Measurements from ENCODE around the gene PPP1CA. TPM values are rescaled to one million over a fixed set of nuclear protein-coding genes. Genes with fewer than 3 reads are reported as not detected.

PPP1CA gene
- total and polyA plus RNA-seq, 3 donors from 2014 or later = 79.7 to 129 (median 100) TPM

DNA sequence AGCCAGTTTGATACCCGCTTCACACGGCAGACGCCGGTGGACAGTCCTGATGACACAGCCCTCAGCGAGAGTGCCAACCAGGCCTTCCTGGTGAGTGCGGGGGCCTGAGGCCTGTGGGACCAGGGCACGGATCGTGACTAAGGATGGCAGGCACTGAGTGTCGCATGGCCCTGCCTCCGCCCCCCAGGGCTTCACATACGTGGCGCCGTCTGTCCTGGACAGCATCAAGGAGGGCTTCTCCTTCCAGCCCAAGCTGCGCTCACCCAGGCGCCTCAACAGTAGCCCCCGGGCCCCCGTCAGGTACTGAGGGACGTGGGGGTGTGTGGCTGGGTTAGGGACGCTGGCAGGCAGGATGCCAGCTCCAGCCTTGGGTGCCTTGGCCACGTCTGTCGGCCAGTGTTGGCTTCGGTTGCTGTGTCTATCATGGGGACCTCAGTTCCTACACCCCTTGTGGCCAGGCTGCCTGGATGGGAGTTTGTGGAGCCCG lies 32.8 kb upstream of the PPP1CA start:
- intact Hi-C loops (cut with DNase I; ENCODE audit: low total_unique reads) = no loop called here
- Histone ChIP-seq H3K27ac (no peak overlapping the region), H3K36me3 (ENCODE audit: low read depth, missing control alignments) (no peaks in the 10 kb centered on the region), H3K4me3 (no peak overlapping the region), H3K4me1 (peaks cover under 1% of the 10 kb centered on the region), H3K27me3 (no peaks in the 10 kb centered on the region), H3K9me3 (no peaks in the 10 kb centered on the region)
- DNase-seq = no peak
- WGBS, 2 donors = 84 to 100% methylated on average over 4 to 21 of the region's 23 CpGs
- TF ChIP-seq, protein P1, sequence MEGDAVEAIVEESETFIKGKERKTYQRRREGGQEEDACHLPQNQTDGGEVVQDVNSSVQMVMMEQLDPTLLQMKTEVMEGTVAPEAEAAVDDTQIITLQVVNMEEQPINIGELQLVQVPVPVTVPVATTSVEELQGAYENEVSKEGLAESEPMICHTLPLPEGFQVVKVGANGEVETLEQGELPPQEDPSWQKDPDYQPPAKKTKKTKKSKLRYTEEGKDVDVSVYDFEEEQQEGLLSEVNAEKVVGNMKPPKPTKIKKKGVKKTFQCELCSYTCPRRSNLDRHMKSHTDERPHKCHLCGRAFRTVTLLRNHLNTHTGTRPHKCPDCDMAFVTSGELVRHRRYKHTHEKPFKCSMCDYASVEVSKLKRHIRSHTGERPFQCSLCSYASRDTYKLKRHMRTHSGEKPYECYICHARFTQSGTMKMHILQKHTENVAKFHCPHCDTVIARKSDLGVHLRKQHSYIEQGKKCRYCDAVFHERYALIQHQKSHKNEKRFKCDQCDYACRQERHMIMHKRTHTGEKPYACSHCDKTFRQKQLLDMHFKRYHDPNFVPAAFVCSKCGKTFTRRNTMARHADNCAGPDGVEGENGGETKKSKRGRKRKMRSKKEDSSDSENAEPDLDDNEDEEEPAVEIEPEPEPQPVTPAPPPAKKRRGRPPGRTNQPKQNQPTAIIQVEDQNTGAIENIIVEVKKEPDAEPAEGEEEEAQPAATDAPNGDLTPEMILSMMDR (IDR thresholded peaks at IDR 0.05) = no peak
- no peak for TF ChIP-seq POLR2A (IDR thresholded peaks at IDR 0.05)

DNA sequence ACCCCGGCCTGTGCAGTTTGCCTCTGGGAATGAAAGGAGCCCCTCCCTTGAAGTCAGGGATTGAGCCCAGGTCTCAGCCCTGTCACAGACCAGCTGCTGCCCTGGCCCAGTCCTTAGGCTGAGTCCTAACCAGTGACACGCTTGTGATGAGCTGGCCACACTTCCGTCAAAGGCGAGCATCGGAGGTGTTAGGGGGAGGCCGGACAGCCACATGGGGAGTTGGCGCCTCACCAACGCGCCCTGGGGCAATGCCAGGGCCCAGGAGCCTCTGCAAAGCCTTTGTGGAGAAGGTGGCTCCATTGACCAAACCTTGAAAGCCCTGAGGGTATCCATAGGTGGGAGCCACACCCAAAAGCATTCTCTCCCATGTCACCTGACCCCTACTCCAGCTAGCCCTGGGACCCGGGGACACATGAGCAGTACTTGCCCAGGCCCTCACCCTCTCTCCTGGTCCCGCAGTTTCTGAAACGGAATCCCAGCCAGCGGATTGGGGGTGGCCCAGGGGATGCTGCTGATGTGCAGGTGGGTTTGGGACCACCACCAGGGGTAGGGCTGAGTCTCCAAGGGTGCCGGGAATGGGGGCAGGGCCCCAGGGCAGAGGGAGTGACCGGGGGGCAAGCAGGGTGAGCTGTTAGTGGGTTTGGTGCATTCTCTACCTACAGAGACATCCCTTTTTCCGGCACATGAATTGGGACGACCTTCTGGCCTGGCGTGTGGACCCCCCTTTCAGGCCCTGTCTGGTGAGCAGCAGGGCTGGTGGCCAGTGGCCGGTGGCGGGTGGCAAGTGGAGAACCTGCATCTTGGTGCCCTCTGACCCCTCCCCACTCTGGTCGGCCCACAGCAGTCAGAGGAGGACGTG lies 32.1 kb upstream of the PPP1CA start:
- intact Hi-C loops (cut with DNase I; ENCODE audit: low total_unique reads) = no loop called here
- H3K4me3 ChIP-seq = no peak overlapping the region
- 87 to 95% methylated on average over 7 to 20 of the region's 22 CpGs for WGBS, 2 donors
- H3K4me1 ChIP-seq = peaks cover 7% of the 10 kb centered on the region
- H3K27me3 ChIP-seq = no peaks in the 10 kb centered on the region
- DNase-seq = no peak
- no peaks in the 10 kb centered on the region for H3K9me3 ChIP-seq
- TF ChIP-seq POLR2A (IDR thresholded peaks at IDR 0.05) = no peak
- TF ChIP-seq, protein P1 (IDR thresholded peaks at IDR 0.05) = no peak
- no peaks in the 10 kb centered on the region for H3K36me3 ChIP-seq (ENCODE audit: low read depth, missing control alignments)
- H3K27ac ChIP-seq = no peak overlapping the region

DNA sequence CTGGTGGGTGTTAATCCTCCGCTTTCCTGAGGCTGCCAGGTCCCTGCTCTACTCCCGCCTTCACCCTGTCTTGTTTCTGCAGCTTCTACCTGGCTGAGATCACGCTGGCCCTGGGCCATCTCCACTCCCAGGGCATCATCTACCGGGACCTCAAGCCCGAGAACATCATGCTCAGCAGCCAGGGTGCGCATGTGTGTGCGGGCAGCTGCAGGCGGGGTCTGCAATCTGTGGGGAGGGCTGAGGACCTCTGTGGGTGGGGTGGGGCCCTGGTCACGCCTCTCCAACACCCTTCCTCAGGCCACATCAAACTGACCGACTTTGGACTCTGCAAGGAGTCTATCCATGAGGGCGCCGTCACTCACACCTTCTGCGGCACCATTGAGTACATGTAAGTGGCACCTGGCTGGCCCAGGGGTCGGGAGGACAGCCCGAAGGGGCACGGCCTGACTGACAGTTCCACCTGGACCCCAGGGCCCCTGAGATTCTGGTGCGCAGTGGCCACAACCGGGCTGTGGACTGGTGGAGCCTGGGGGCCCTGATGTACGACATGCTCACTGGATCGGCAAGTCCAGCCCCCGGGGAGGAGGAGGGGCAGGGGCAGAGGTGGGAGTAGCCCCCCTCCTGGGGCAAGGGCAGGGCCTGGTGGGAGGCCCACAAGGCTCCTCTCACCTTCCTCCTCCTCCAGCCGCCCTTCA lies 31.1 kb upstream of the PPP1CA start:
- H3K36me3 ChIP-seq (ENCODE audit: low read depth, missing control alignments) = no peaks in the 10 kb centered on the region
- 88 to 92% methylated on average over 7 to 22 of the region's 22 CpGs for WGBS, 2 donors
- TF ChIP-seq POLR2A (IDR thresholded peaks at IDR 0.05) = no peak
- TF ChIP-seq, protein P1 (IDR thresholded peaks at IDR 0.05) = no peak
- no peak overlapping the region for H3K4me3 ChIP-seq
- no peak for DNase-seq
- H3K9me3 ChIP-seq = no peaks in the 10 kb centered on the region
- no peaks in the 10 kb centered on the region for H3K27me3 ChIP-seq
- intact Hi-C loops (cut with DNase I; ENCODE audit: low total_unique reads) = no loop called here
- H3K4me1 ChIP-seq = peaks cover 8% of the 10 kb centered on the region
- H3K27ac ChIP-seq = no peak overlapping the region

DNA sequence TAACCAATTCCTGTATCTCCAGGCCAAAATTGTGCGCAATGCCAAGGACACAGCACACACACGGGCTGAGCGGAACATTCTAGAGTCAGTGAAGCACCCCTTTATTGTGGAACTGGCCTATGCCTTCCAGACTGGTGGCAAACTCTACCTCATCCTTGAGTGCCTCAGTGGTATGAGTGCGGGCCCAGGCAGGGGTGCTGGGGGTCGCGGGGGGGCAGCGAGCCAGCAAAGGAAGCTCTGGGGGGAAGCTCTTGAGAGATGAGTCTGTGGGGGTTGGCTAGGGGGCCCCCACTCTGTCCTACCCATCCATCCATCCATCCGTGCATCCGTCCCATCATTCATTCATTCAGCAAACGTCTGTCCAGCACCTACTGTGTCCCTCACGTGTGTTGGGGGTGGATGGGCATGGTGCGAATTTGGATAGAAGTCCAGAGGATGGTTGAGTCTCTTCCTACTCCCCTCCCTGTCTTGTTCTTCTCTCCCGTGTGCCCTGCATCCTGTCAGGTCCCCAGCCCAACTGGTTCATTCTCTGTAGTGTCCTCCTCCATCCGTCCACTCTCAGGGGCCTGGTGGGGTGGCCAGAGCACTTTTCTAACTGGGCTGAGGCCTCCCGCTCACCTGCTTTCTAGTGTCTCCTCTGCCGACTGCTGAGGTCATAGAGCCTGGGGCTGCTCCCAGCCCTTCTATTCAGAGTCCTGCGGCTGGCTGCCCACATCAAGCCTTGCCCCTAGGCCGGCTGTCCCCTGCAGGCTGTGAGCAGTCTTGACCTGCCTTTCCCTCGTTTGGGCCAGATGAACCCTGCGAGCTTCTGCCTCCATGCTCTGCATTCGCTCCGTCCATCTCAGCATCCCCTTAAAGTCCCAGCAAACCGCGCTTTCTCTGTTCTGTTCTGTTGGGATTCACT lies 29.9 kb upstream of the PPP1CA start:
- 90 to 92% methylated on average over 21 to 24 of the region's 24 CpGs for WGBS, 2 donors
- no peaks in the 10 kb centered on the region for H3K36me3 ChIP-seq (ENCODE audit: low read depth, missing control alignments)

More for the DNA sequence above, 29.9 kb upstream of the PPP1CA start:
- Histone ChIP-seq H3K27ac (no peak overlapping the region), H3K9me3 (no peaks in the 10 kb centered on the region), H3K27me3 (no peaks in the 10 kb centered on the region), H3K4me1 (peaks cover 13% of the 10 kb centered on the region), H3K4me3 (no peak overlapping the region)
- intact Hi-C loops (cut with DNase I; ENCODE audit: low total_unique reads) = no loop called here
- DNase-seq = no peak
- TF ChIP-seq, protein P1 (IDR thresholded peaks at IDR 0.05) = no peak
- no peak for TF ChIP-seq POLR2A (IDR thresholded peaks at IDR 0.05)
